Erythroblast (primary cell): ENCODE measurements around the gene CALHM6.

Source experiments
- DNase-seq, 2 experiments: peaks; one replicate each; lab custom pipeline; 2025; lab: John Stamatoyannopoulos, UW
- GATA1 ChIP-seq: IDR thresholded peaks from 2 replicates; pipeline ENCODE4 v1.6.1; 2011; ENCODE audit warnings: low read depth, mild to moderate bottlenecking, control low read depth, low read length, moderate library complexity
- POLR2A ChIP-seq: IDR thresholded peaks from 2 replicates; pipeline ENCODE4 v1.6.1; 2011; ENCODE audit warnings: mild to moderate bottlenecking, low read length

Gene CALHM6

GRCh38 chr6:116434056-116434725, 27.0 kb upstream of the CALHM6 start:
- TF ChIP-seq GATA1 (no peak), POLR2A (no peak)
- no peak for DNase-seq

DNA sequence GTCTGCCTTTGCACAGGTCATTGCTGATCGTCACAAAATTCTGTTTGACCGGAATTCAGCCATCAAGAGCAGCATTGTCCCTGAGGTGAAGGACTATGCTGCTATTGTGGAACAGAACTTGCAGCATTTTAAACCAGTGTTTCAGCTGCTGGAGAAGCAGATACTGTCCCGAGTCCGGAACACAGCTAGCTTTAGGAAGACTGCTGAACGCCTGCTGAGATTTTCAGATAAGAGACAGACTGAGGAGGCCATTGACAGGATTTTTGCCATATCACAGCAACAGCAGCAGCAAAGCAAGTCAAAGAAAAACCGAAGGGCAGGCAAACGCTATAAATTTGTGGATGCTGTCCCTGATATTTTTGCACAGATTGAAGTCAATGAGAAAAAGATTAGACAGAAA, 24.6 kb upstream of the CALHM6 start:
- TF ChIP-seq POLR2A (no peak), GATA1 (no peak)
- no peak for DNase-seq

DNA sequence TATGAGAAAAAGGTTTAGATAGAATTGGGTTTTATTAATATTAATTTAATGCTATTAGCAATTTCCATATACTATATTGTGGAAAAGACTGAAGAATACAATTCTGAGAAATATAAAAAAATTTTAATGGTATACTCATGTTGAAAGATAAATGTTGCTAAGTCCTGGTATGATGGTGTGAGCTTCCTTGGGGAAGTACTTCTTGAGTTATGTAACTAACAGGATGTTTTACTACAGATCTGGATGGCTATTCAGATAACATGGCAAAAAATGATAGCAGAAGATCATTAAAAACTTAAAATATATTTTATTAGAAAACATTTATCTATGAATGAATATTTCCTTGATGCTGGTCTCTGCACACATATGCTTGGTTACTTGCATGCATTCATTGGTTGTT, 23.5 kb upstream of the CALHM6 start:
- no peak for DNase-seq
- TF ChIP-seq POLR2A (no peak), GATA1 (no peak)

DNA sequence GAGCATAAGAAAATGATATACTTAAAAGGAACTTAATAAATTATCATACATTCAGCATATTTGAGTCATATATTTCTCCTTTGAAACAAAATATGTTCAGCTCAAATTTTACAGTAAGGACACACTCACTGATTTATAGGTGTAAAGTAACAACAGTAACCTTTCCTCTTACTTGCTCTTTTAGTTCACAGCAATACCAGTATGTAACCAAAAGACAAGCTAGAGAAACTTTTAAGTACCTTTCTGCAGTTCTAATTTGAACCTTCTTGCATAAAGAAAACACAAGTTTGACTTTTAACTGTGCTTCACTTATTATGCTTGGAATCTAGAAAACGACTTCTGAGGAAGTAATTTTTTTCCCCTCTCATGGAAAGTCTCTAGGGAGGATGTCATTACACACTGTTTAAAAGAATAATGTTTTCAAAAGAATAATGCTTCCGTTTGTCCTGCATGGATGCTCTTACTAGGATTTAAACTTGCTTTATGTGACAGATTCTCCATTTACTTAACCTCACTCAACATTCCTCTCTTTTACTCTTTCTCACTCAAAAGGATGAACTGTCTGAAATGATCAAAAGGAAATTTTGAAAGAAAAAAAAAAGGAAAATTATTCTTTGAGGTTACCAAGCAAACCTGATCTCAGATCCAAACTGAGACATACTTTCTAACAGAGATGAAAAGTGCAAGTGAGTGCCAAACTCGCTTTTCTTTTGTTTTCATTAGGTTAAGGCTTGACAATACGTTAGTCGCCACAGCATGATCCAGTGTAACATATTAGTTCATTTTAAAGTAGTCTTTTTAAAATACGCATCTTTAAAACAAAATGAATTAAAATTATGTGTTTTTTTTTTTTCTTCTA, 22.4 kb upstream of the CALHM6 start:
- no peak for DNase-seq
- TF ChIP-seq GATA1, result no peak
- no peak for TF ChIP-seq POLR2A

DNA sequence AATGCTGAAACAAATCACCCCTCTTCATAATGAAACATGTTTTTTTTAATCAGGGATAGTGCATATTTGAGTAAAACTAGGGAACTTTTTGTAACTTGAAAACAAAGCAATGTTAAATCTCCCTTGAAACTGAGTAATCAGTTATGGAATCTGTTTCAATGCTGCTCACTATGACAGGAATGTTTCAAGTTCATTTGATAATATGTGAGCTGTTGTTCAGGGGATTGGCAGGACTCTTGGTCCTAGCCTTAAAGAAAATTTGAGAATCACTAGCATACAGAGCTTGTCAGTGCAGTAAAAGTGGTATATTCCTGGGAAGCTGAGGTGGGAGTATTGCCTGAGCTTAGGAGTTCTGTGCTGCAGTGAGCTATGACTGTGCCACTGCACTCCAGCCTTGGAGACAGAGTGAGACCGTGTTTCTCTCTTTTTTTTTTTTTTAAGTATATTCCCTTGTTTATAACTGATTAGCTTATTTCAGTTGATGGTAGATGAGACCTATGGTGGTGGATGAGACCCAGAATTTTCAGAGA, 21.6 kb upstream of the CALHM6 start:
- DNase-seq, result no peak
- no peak for TF ChIP-seq GATA1
- no peak for TF ChIP-seq POLR2A

GRCh38 chr6:116443105-116443504, 18.1 kb upstream of the CALHM6 start:
- no peak for DNase-seq
- TF ChIP-seq POLR2A (no peak), GATA1 (no peak)

DNA sequence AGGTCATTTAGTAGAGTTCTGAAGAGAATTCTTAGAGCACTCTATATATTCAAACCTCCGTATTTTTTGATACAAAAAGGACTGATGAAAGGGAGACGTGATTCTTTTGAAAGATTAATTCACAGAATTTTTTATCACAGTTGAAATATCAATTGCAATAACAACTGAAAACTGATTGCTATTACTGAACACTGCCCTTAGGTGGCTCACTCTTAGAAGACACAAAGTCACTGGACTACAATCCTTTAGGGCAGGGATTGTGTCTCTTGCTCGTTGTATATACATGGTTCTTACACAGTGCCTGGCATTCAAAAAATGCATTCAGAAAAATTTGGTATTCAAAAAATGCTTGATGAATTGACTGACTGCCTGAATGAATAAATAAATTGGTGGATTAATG, 17.1 kb upstream of the CALHM6 start:
- DNase-seq, result peak; percentile 22 to 41
- TF ChIP-seq POLR2A (no peak), GATA1 (no peak)

GRCh38 chr6:116444575-116444974, 16.6 kb upstream of the CALHM6 start:
- DNase-seq, result no peak
- TF ChIP-seq POLR2A (no peak), GATA1 (no peak)

GRCh38 chr6:116445102-116445501, 16.1 kb upstream of the CALHM6 start:
- TF ChIP-seq GATA1, result no peak
- no peak for TF ChIP-seq POLR2A

GRCh38 chr6:116446399-116446798, 14.8 kb upstream of the CALHM6 start:
- no peak for DNase-seq

More at GRCh38 chr6:116445102-116445501, 16.1 kb upstream of the CALHM6 start:
- no peak for DNase-seq

GRCh38 chr6:116447052-116447451, 14.1 kb upstream of the CALHM6 start:
- TF ChIP-seq POLR2A (no peak), GATA1 (no peak)
- DNase-seq, result no peak

More at GRCh38 chr6:116446399-116446798, 14.8 kb upstream of the CALHM6 start:
- no peak for TF ChIP-seq GATA1
- no peak for TF ChIP-seq POLR2A

DNA sequence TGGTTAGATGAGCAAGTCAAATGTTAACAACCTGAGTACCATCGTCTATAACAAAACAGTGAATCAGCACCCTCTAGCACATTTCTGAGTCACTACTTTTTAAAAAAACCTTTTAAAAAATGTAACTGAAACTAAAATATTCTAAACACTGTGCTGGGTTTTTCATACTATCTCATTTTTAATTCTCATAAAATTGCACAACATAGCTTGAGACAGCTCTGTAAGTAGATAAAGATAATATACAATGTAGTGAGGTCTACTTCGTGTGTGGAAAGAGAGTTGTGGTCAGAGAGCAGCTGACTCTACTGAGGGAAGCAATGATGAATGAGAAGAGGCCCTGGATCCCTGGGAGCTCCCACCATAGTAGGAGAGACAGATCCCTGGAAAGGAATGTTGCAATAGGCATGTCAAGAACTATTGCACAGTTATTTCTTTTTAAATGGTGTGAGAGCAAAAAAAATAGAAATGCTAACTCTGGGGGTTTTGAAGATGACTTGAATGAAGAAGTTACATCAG, 13.6 kb upstream of the CALHM6 start:
- TF ChIP-seq GATA1 (no peak), POLR2A (no peak)
- DNase-seq, result no peak

- DNase-seq, result no peak
- TF ChIP-seq POLR2A, result no peak
- TF ChIP-seq GATA1, result no peak
Measured at GRCh38 chr6:116449565-116449964, 11.6 kb upstream of the CALHM6 start.
